Measurements from ENCODE around the gene FRMD4B.

Gene FRMD4B

DNA sequence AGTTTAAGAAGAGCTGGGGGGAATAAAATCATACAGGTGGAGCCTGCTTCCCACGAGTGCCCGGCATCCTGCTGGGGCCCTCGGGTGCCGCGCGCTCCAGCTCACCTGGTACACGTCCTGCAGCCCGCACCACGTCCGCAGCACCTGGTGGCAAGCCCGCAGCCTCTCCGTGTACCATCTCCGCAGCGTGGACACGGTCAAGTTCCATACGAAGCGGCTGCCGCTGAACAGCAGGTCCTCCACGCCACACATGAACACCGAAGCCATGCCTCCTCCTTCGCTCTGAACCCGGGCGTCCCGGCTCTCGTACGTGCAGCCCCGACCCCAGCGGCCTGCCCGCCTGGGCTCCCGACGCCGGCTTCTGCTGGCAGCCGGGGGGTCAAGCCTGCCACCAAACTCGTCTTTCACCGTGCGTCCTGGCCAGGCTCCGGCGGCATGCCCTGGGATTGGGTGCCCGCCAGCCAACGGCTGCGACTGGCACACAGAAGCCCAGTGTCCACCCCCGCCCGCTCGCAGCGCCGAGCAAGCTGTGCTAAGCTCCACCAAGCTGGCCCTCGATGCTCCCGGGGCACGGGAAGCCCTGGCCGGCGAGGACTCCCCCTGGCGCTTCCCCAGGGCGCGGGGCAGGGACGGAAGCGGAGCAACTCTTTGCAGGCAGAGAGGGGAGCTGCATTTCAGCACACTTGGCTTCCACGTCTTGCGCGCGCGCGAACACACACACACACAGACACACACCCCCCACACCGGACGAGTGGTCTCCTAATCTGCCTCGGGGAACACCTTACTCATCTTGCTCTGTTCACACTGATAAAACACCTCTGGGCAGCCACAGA is at the start of gene FRMD4B:
Gene FRMD4B (minus strand): TSS at position 366 of the 833 bp plus-strand sequence. CDS start 99 bp downstream, at position 267.
- DNase-seq (ENCODE audit: low read depth) = peak; percentile 51
- TF ChIP-seq, protein P1, sequence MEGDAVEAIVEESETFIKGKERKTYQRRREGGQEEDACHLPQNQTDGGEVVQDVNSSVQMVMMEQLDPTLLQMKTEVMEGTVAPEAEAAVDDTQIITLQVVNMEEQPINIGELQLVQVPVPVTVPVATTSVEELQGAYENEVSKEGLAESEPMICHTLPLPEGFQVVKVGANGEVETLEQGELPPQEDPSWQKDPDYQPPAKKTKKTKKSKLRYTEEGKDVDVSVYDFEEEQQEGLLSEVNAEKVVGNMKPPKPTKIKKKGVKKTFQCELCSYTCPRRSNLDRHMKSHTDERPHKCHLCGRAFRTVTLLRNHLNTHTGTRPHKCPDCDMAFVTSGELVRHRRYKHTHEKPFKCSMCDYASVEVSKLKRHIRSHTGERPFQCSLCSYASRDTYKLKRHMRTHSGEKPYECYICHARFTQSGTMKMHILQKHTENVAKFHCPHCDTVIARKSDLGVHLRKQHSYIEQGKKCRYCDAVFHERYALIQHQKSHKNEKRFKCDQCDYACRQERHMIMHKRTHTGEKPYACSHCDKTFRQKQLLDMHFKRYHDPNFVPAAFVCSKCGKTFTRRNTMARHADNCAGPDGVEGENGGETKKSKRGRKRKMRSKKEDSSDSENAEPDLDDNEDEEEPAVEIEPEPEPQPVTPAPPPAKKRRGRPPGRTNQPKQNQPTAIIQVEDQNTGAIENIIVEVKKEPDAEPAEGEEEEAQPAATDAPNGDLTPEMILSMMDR (IDR thresholded peaks at IDR 0.05; ENCODE audit: insufficient read depth, low read depth, low read length, missing control alignments) = no peak

DNA sequence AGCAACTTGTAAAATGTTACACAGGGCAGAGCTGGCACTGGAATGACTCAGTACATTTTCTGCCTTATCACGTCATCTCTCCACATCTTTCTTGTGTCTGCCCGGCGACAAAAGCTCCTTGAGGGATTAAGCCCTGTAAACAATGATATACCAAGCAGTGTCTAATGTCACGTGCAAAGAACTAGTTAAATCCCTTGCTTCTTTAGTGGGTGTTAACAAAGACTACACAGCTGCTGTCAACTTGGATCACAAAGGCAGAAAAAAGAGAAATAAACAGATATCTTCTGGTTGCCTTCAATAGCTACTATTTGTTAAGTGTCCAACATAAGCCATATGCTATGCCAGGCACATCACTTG is 48.1 kb upstream of the FRMD4B start:
- DNase-seq (ENCODE audit: low read depth) = peak; percentile 80
- TF ChIP-seq, protein P1 (IDR thresholded peaks at IDR 0.05; ENCODE audit: insufficient read depth, low read depth, low read length, missing control alignments) = no peak
- no peak overlapping the region for H3K4me3 ChIP-seq (ENCODE audit: low read length)

More for the DNA sequence above, at the start of gene FRMD4B:
- peak within 1 kb of the TSS; percentile 48 for H3K4me3 ChIP-seq (ENCODE audit: low read length)

- no peak overlapping the region for H3K4me3 ChIP-seq (ENCODE audit: low read length)
- peak; percentile 63 for DNase-seq (ENCODE audit: low read depth)
- TF ChIP-seq, protein P1 (IDR thresholded peaks at IDR 0.05; ENCODE audit: insufficient read depth, low read depth, low read length, missing control alignments) = no peak
Measured at GRCh38 chr3:69433121-69433968, 47.5 kb upstream of the FRMD4B start.

DNA sequence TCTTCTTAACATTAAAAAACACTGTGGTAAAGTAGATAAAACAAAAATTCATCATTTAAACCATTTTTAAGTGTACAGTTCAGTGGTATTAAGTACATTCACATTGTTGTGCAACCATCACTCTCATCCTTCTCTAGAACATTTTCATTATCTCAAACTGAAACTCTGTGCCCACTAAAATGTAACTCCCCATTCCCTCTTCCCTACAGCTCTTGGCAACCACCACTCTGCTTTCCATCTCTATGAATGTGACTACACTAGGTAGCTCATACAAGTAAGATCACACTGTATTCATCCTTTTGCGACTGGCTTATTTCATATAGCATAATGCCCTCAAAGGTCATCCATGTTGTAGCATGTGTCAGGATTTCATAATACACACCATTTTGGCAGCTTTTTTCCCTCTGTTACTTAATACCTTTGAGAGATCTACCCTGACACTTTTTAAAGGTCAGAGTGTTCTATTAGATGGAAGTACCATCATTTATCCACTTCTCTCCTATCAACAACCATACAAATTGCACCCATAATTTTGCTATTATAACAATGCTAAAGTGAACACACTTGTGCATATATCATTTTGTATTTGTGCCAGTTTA is 42.9 kb upstream of the FRMD4B start:
- TF ChIP-seq, protein P1 (IDR thresholded peaks at IDR 0.05; ENCODE audit: insufficient read depth, low read depth, low read length, missing control alignments) = no peak
- H3K4me3 ChIP-seq (ENCODE audit: low read length) = no peak overlapping the region
- DNase-seq (ENCODE audit: low read depth) = no peak

GRCh38 chr3:69426967-69427304 is 41.0 kb upstream of the FRMD4B start:
- H3K4me3 ChIP-seq (ENCODE audit: low read length) = no peak overlapping the region
- TF ChIP-seq, protein P1 (IDR thresholded peaks at IDR 0.05; ENCODE audit: insufficient read depth, low read depth, low read length, missing control alignments) = no peak
- DNase-seq (ENCODE audit: low read depth) = no peak

- DNase-seq (ENCODE audit: low read depth) = no peak
- H3K4me3 ChIP-seq (ENCODE audit: low read length) = no peak overlapping the region
- TF ChIP-seq, protein P1 (IDR thresholded peaks at IDR 0.05; ENCODE audit: insufficient read depth, low read depth, low read length, missing control alignments) = no peak
Measured at GRCh38 chr3:69426291-69426966, 40.5 kb upstream of the FRMD4B start.

Data from epithelial cell of esophagus (primary cell).